ENCODE data around the gene CFAP299. TPM values are rescaled to one million over a fixed set of nuclear protein-coding genes. Genes with fewer than 3 reads are reported as not detected.

CFAP299 gene
- total RNA-seq, 1 experiment from 2014 or later = not detected

GRCh38 chr4:80900908-80901307 is 565.4 kb downstream of the CFAP299 start:
- no peak overlapping the region for H3K4me3 ChIP-seq (ENCODE audit: low read depth, low read length, poor library complexity, severe bottlenecking)
- ChIA-PET POLR2A (ENCODE audit: low non-redundant PET) (no interaction called here), CTCF (no interaction called here)
- no peak for DNase-seq (ENCODE audit: low spot score)
- no peak overlapping the region for H3K27ac ChIP-seq (ENCODE audit: low read depth, low read length, poor library complexity, severe bottlenecking)
- intact Hi-C loops (cut with micrococcal nuclease; ENCODE audit: unreplicated experiment) = no loop called here
- BruUV-seq (replicated peaks) = no TSS peak
- TF ChIP-seq EZH2 (IDR thresholded peaks at IDR 0.05; ENCODE audit: borderline replicate concordance, low read depth, low read length, poor library complexity, severe bottlenecking) (no peak), CTCF (conservative IDR thresholded peaks at IDR 0.05; ENCODE audit: low read depth, low read length) (no peak)
- H3K27me3 ChIP-seq (replicated peaks; ENCODE audit: insufficient read depth, low read depth, low read length, poor library complexity) = no peaks in the 10 kb centered on the region
- H3K9me3 ChIP-seq (ENCODE audit: low read depth, low read length, poor library complexity, severe bottlenecking) = no peaks in the 10 kb centered on the region
- H3K4me1 ChIP-seq (ENCODE audit: insufficient read depth, low read length, poor library complexity, severe bottlenecking) = no peaks in the 10 kb centered on the region
- no peaks in the 10 kb centered on the region for H3K36me3 ChIP-seq (ENCODE audit: insufficient read depth, low read length, poor library complexity, severe bottlenecking)

GRCh38 chr4:80903020-80903419 is 567.5 kb downstream of the CFAP299 start:
- ChIA-PET CTCF (no interaction called here), POLR2A (ENCODE audit: low non-redundant PET) (no interaction called here)
- H3K36me3 ChIP-seq (ENCODE audit: insufficient read depth, low read length, poor library complexity, severe bottlenecking) = no peaks in the 10 kb centered on the region
- no peak overlapping the region for H3K4me3 ChIP-seq (ENCODE audit: low read depth, low read length, poor library complexity, severe bottlenecking)
- intact Hi-C loops (cut with micrococcal nuclease; ENCODE audit: unreplicated experiment) = no loop called here
- H3K27ac ChIP-seq (ENCODE audit: low read depth, low read length, poor library complexity, severe bottlenecking) = no peak overlapping the region
- BruUV-seq (replicated peaks) = no TSS peak
- no peaks in the 10 kb centered on the region for H3K9me3 ChIP-seq (ENCODE audit: low read depth, low read length, poor library complexity, severe bottlenecking)
- no peaks in the 10 kb centered on the region for H3K4me1 ChIP-seq (ENCODE audit: insufficient read depth, low read length, poor library complexity, severe bottlenecking)
- H3K27me3 ChIP-seq (replicated peaks; ENCODE audit: insufficient read depth, low read depth, low read length, poor library complexity) = no peaks in the 10 kb centered on the region
- TF ChIP-seq CTCF (conservative IDR thresholded peaks at IDR 0.05; ENCODE audit: low read depth, low read length) (no peak), EZH2 (IDR thresholded peaks at IDR 0.05; ENCODE audit: borderline replicate concordance, low read depth, low read length, poor library complexity, severe bottlenecking) (no peak)
- no peak for DNase-seq (ENCODE audit: low spot score)

GRCh38 chr4:80909938-80910337 is 574.4 kb downstream of the CFAP299 start:
- no peaks in the 10 kb centered on the region for H3K9me3 ChIP-seq (ENCODE audit: low read depth, low read length, poor library complexity, severe bottlenecking)
- H3K4me1 ChIP-seq (ENCODE audit: insufficient read depth, low read length, poor library complexity, severe bottlenecking) = no peaks in the 10 kb centered on the region
- no TSS peak for BruUV-seq (replicated peaks)
- CTCF ChIA-PET = no interaction called here
- DNase-seq (ENCODE audit: low spot score) = no peak
- POLR2A ChIA-PET (ENCODE audit: low non-redundant PET) = no interaction called here
- no peak for TF ChIP-seq EZH2 (IDR thresholded peaks at IDR 0.05; ENCODE audit: borderline replicate concordance, low read depth, low read length, poor library complexity, severe bottlenecking)
- no peak for TF ChIP-seq CTCF (conservative IDR thresholded peaks at IDR 0.05; ENCODE audit: low read depth, low read length)
- H3K4me3 ChIP-seq (ENCODE audit: low read depth, low read length, poor library complexity, severe bottlenecking) = no peak overlapping the region
- intact Hi-C loops (cut with micrococcal nuclease; ENCODE audit: unreplicated experiment) = no loop called here
- H3K27ac ChIP-seq (ENCODE audit: low read depth, low read length, poor library complexity, severe bottlenecking) = no peak overlapping the region
- no peaks in the 10 kb centered on the region for H3K27me3 ChIP-seq (replicated peaks; ENCODE audit: insufficient read depth, low read depth, low read length, poor library complexity)
- no peaks in the 10 kb centered on the region for H3K36me3 ChIP-seq (ENCODE audit: insufficient read depth, low read length, poor library complexity, severe bottlenecking)
